H1 (cell line): ENCODE measurements around the gene SMARCA5. TPM values are rescaled to one million over a fixed set of nuclear protein-coding genes. Genes with fewer than 3 reads are reported as not detected.

Source experiments
- CTCF ChIA-PET: fragments of 300-600 bp; sonication (Branson Sonifier 250); formaldehyde crosslinking; loops from one replicate; lab custom pipeline; 2021; ENCODE audit not compliant: partially characterized antibody; lab: Charles Lee
- POLR2A ChIA-PET: fragments of 300-600 bp; sonication (Branson Sonifier 250); formaldehyde crosslinking; loops from one replicate; lab custom pipeline; 2021; ENCODE audit warnings: inconsistent platforms; ENCODE audit not compliant: partially characterized antibody; lab: Charles Lee
- DNase-seq, 2 experiments: peaks; one replicate each; pipeline versions ENCODE4 v3.0.0 to v3.0.0-alpha.2; 2010 to 2022; ENCODE audit warnings: low spot score in 2 of 2, low read depth in 1 of 2, mixed read lengths in 1 of 2
- FAIRE-seq: peaks from 2 replicates; lab custom pipeline; 2011; peaks lifted over from hg19 to GRCh38; lab: Jason Lieb, UNC
- H2AFZ ChIP-seq: 2 replicates; pipeline ENCODE4 v1.8.1; 2012; ENCODE audit warnings: low read length, inconsistent platforms
- H2AK5ac ChIP-seq: 2 replicates; pipeline ENCODE4 v1.6.1; 2013; ENCODE audit warnings: low read depth, low read length
- H2BK120ac ChIP-seq: replicated peaks from 2 replicates; pipeline ENCODE3; 2013; ENCODE audit warnings: low read depth, low read length, inconsistent platforms
- H2BK12ac ChIP-seq: 2 replicates; pipeline ENCODE4 v1.6.1; 2013; ENCODE audit warnings: low read depth, low read length
- H2BK15ac ChIP-seq: 2 replicates; pipeline ENCODE4 v1.6.1; 2013; ENCODE audit warnings: low read length
- H2BK20ac ChIP-seq: 2 replicates; pipeline ENCODE4 v1.6.1; 2013; ENCODE audit warnings: low read length
- H2BK5ac ChIP-seq: 2 replicates; pipeline ENCODE4 v1.6.1; 2013; ENCODE audit warnings: low read depth, low read length
- H3K14ac ChIP-seq: 2 replicates; pipeline ENCODE4 v1.6.1; 2013; ENCODE audit warnings: inconsistent platforms; ENCODE audit not compliant: insufficient read length
- H3K18ac ChIP-seq: 2 replicates; pipeline ENCODE4 v1.6.1; 2013; ENCODE audit warnings: low read length; ENCODE audit errors: extremely low read depth
- H3K23ac ChIP-seq: 2 replicates; pipeline ENCODE4 v1.6.1; 2013; ENCODE audit warnings: inconsistent platforms; ENCODE audit not compliant: insufficient read length
- H3K23me2 ChIP-seq: 2 replicates; pipeline ENCODE4 v1.6.1; 2013; ENCODE audit warnings: low read depth, low read length
- H3K27ac ChIP-seq: 2 replicates; pipeline ENCODE4 v1.6.1; 2011; ENCODE audit warnings: low read depth, low read length, inconsistent platforms
- H3K27me3 ChIP-seq, 4 experiments: replicated peaks in 1 of 4; 1 replicate in 1 of 4; 2 replicates in 3 of 4; pipeline versions ENCODE4 v1.6.1 to v1.8.1; 2011 to 2013; ENCODE audit warnings: low read length in 3 of 4, mild to moderate bottlenecking in 3 of 4, inconsistent platforms in 2 of 4, mixed read lengths in 2 of 4, moderate library complexity in 1 of 4; ENCODE audit not compliant: control insufficient read depth in 3 of 4, insufficient read depth in 3 of 4; ENCODE audit errors: extremely low read depth in 1 of 4
- H3K36me3 ChIP-seq, 4 experiments: 2 replicates each; pipeline versions ENCODE4 v1.6.1 to v1.8.1; 2011 to 2013; ENCODE audit warnings: mild to moderate bottlenecking in 4 of 4, low read length in 3 of 4, moderate library complexity in 2 of 4, control low read depth in 1 of 4, inconsistent platforms in 1 of 4; ENCODE audit not compliant: insufficient read depth in 4 of 4, control insufficient read depth in 2 of 4
- H3K4ac ChIP-seq: replicated peaks from 2 replicates; pipeline ENCODE3; 2013; ENCODE audit warnings: low read length, low read depth, mixed read lengths, inconsistent platforms; ENCODE audit not compliant: insufficient read length
- H3K4me1 ChIP-seq, 4 experiments: replicated peaks in 1 of 4; 1 replicate in 1 of 4; 2 replicates in 3 of 4; pipeline versions ENCODE4 v1.6.1 to v1.8.1; 2011 to 2013; ENCODE audit warnings: low read length in 3 of 4, inconsistent platforms in 2 of 4, mixed read lengths in 1 of 4; ENCODE audit not compliant: insufficient read depth in 4 of 4, control insufficient read depth in 3 of 4
- H3K4me2 ChIP-seq, 2 experiments: 2 replicates each; pipeline versions ENCODE4 v1.6.1 to v1.8.1; 2011 to 2013; ENCODE audit warnings: low read depth in 2 of 2, low read length in 2 of 2, control low read depth in 1 of 2, inconsistent platforms in 1 of 2, mild to moderate bottlenecking in 1 of 2; ENCODE audit not compliant: insufficient read depth in 1 of 2
- H3K4me3 ChIP-seq, 4 experiments: fragments of 200-600, 300-600 bp in 1 of 4; sonication (generic), shearing (Covaris generic), sonication (Bioruptor Twin) in 1 of 4; 2 replicates each; pipeline versions ENCODE4 v1.5.1 to v1.8.1; 2011 to 2016; ENCODE audit warnings: low read length in 4 of 4, low read depth in 3 of 4, control low read depth in 2 of 4, inconsistent platforms in 2 of 4, mild to moderate bottlenecking in 2 of 4, mixed read lengths in 1 of 4, moderate library complexity in 1 of 4; ENCODE audit not compliant: insufficient read depth in 2 of 4; ENCODE audit errors: extremely low read depth in 1 of 4
- H3K56ac ChIP-seq: replicated peaks from 2 replicates; pipeline ENCODE3; 2013; ENCODE audit warnings: low read depth, mild to moderate bottlenecking, mixed read lengths, low read length, inconsistent platforms; ENCODE audit not compliant: insufficient read length
- H3K79me1 ChIP-seq: 2 replicates; pipeline ENCODE4 v1.6.1; 2013; ENCODE audit warnings: low read depth, low read length, control low read depth
- H3K79me2 ChIP-seq, 2 experiments: 2 replicates each; pipeline versions ENCODE4 v1.6.1 to v1.8.1; 2012 to 2013; ENCODE audit warnings: low read length in 2 of 2, mild to moderate bottlenecking in 2 of 2, inconsistent platforms in 1 of 2; ENCODE audit not compliant: insufficient read depth in 2 of 2, control insufficient read depth in 1 of 2
- H3K9ac ChIP-seq, 4 experiments: replicated peaks in 1 of 4; 1 replicate in 1 of 4; 2 replicates in 3 of 4; pipeline versions ENCODE4 v1.6.1 to v1.8.1; 2011 to 2013; ENCODE audit warnings: low read depth in 3 of 4, low read length in 3 of 4, control low read depth in 2 of 4, mild to moderate bottlenecking in 2 of 4, moderate library complexity in 2 of 4, inconsistent platforms in 1 of 4; ENCODE audit errors: extremely low read depth in 1 of 4
- H3K9me3 ChIP-seq, 2 experiments: 2 replicates each; pipeline versions ENCODE4 v1.6.1 to v1.8.1; 2012 to 2013; ENCODE audit warnings: mild to moderate bottlenecking in 2 of 2, moderate library complexity in 2 of 2, control low read depth in 1 of 2, inconsistent platforms in 1 of 2, low read depth in 1 of 2, low read length in 1 of 2, mixed read lengths in 1 of 2; ENCODE audit not compliant: insufficient read depth in 2 of 2
- H4K20me1 ChIP-seq, 2 experiments: replicated peaks in 1 of 2; 2 replicates each; pipeline versions ENCODE3 to v1.8.1; 2011 to 2013; ENCODE audit warnings: inconsistent platforms in 2 of 2, low read length in 2 of 2, mild to moderate bottlenecking in 1 of 2; ENCODE audit not compliant: insufficient read depth in 2 of 2, control insufficient read depth in 1 of 2
- H4K5ac ChIP-seq: 2 replicates; pipeline ENCODE4 v1.6.1; 2013; ENCODE audit warnings: low read length, low read depth, mixed read lengths, inconsistent platforms; ENCODE audit not compliant: insufficient read length
- H4K8ac ChIP-seq: 2 replicates; pipeline ENCODE4 v1.8.0; 2013; ENCODE audit warnings: mild to moderate bottlenecking, moderate library complexity, low read length, inconsistent platforms; ENCODE audit not compliant: insufficient read depth; ENCODE audit errors: extremely low read depth
- H4K91ac ChIP-seq: replicated peaks from 2 replicates; pipeline ENCODE3; 2013; ENCODE audit warnings: low read length, mixed read lengths, inconsistent platforms; ENCODE audit not compliant: insufficient read length
- ASH2L ChIP-seq: fragments of 200-600, 300-600 bp; sonication (generic); IDR thresholded peaks from one replicate; pipeline ENCODE4 v1.7.1; 2017; ENCODE audit warnings: low read length
- ATF3 ChIP-seq: IDR thresholded peaks from 2 replicates; pipeline ENCODE4 v1.6.1; 2011; ENCODE audit warnings: low read depth, mild to moderate bottlenecking, low read length; ENCODE audit not compliant: insufficient read depth
- CBX8 ChIP-seq: fragments of 300-800, 300-1000 bp; sonication (generic); IDR thresholded peaks from 2 replicates; pipeline ENCODE4 v1.7.1; 2016; ENCODE audit warnings: low read depth, low read length, borderline replicate concordance
- CEBPB ChIP-seq: IDR thresholded peaks from 2 replicates; pipeline ENCODE4 v1.6.1; 2012; ENCODE audit warnings: low read depth, low read length
- JUN ChIP-seq: IDR thresholded peaks from 2 replicates; pipeline ENCODE4 v1.6.1; 2011; ENCODE audit warnings: low read depth, mild to moderate bottlenecking, improper control_type of control experiment, low read length
- KDM5A ChIP-seq: fragments of 200-600 bp; IDR thresholded peaks from 2 replicates; pipeline ENCODE4 v1.7.1; 2012; ENCODE audit warnings: mild to moderate bottlenecking, low read length, inconsistent platforms, mixed read lengths
- NANOG ChIP-seq: IDR thresholded peaks from 2 replicates; pipeline ENCODE4 v1.6.1; 2011; ENCODE audit warnings: low read length, low read depth, mild to moderate bottlenecking, inconsistent platforms; ENCODE audit not compliant: insufficient read depth, poor library complexity, severe bottlenecking
- NRF1 ChIP-seq: IDR thresholded peaks from 2 replicates; pipeline ENCODE4 v1.6.1; 2011; ENCODE audit warnings: mild to moderate bottlenecking, low read depth, low read length, improper control_type of control experiment
- POU5F1 ChIP-seq: IDR thresholded peaks from 2 replicates; pipeline ENCODE4 v1.6.1; 2011; ENCODE audit warnings: low read depth, mild to moderate bottlenecking, low read length, moderate library complexity
- RAD21 ChIP-seq, 2 experiments: IDR thresholded peaks in 1 of 2; conservative IDR thresholded peaks in 1 of 2; 2 replicates each; pipeline ENCODE4 v1.6.1; 2011; ENCODE audit warnings: low read depth in 2 of 2, low read length in 2 of 2, improper control_type of control experiment in 1 of 2, inconsistent platforms in 1 of 2, mild to moderate bottlenecking in 1 of 2, moderate library complexity in 1 of 2
- RBBP5 ChIP-seq: IDR thresholded peaks from 2 replicates; pipeline ENCODE4 v1.7.1; 2012; ENCODE audit warnings: low read depth, mild to moderate bottlenecking, inconsistent platforms, low read length, moderate library complexity, borderline replicate concordance
- TAF1 ChIP-seq: IDR thresholded peaks from 2 replicates; pipeline ENCODE4 v1.6.1; 2011; ENCODE audit warnings: mild to moderate bottlenecking, low read depth, low read length
- TBP ChIP-seq: IDR thresholded peaks from 2 replicates; pipeline ENCODE4 v1.6.1; 2011; ENCODE audit warnings: low read depth, low read length, improper control_type of control experiment
- YY1 ChIP-seq: IDR thresholded peaks from 2 replicates; pipeline ENCODE4 v1.6.1; 2011; ENCODE audit warnings: low read depth, mild to moderate bottlenecking, low read length
- ZNF274 ChIP-seq: IDR thresholded peaks from 2 replicates; pipeline ENCODE4 v1.7.0; 2012; ENCODE audit warnings: low read length, borderline replicate concordance; ENCODE audit errors: extremely low read depth
- WGBS, 2 experiments: shearing (Covaris generic) in 1 of 2; methylation state at CpG; one replicate each; pipeline versions ENCODE4 v1.1.6 to v1.1.7; 2013 to 2015; ENCODE audit warnings: low lambda C conversion rate in 2 of 2, mixed read lengths in 2 of 2, inconsistent platforms in 1 of 2, low coverage in 1 of 2, missing lambda C conversion rate in 1 of 2; ENCODE audit not compliant: insufficient replicate concordance in 2 of 2, insufficient coverage in 1 of 2, insufficient read length in 1 of 2; ENCODE audit errors: extremely low coverage in 1 of 2, missing lambda C conversion rate in 1 of 2; 5-methylcytosine and 5-hydroxymethylcytosine counted together
- polyA plus RNA-seq, 7 experiments: library from polyadenylated mRNA; depleted of rRNA in 3 of 7; stranded (reverse) in 5 of 7; unstranded in 2 of 7; fragments of >200 nt in 5 of 7; fragments of 200-250 nt in 2 of 7; gene quantifications; 1 replicate in 5 of 7; 2 replicates in 1 of 7; 4 replicates in 1 of 7; pipeline versions ENCODE4 v1.2.1 to v1.2.3, GENCODE V29; 2011 to 2013; ENCODE audit warnings: missing spikeins in 2 of 7, mixed read lengths in 2 of 7
- total RNA-seq: library from RNA; stranded (reverse); fragmentation: NEBNext Ultra II Directional; extraction: Animal tissue kit (Norgen Biotek cat#: 25700); gene quantifications from 2 replicates; pipeline ENCODE4 v1.2.1, GENCODE V29; 2021

Gene SMARCA5
- total and polyA plus RNA-seq, 2 of the 8 experiments (the other 6 are each of a cell fraction or from before 2014, with no cell fraction given), result 13.9 to 112 TPM

- WGBS, 2 experiments, result 92% methylated on average over 1 of the region's 1 CpG; no CpG with 5 or more reads in 1 of the 2 experiments
- H4K20me1 ChIP-seq, result no peaks in the 10 kb centered on the region
- POLR2A ChIA-PET, result no interaction called here
- TF ChIP-seq YY1 (no peak), RAD21 (IDR thresholded peaks at IDR 0.05 in 1 of 2, conservative IDR thresholded peaks at IDR 0.05 in 1 of 2; ENCODE audit: low read depth in 2 of 2, low read length in 2 of 2) (no peak), TAF1 (no peak), ASH2L (no peak), JUN (no peak), NANOG (no peak), ZNF274 (no peak), ATF3 (no peak), CEBPB (no peak), KDM5A (no peak), NRF1 (no peak), POU5F1 (no peak), CBX8 (no peak), RBBP5 (no peak), TBP (no peak)
Observed at GRCh38 chr4:143506031-143506430, 7.5 kb upstream of the SMARCA5 start.

More at GRCh38 chr4:143506031-143506430, 7.5 kb upstream of the SMARCA5 start:
- Histone ChIP-seq H3K36me3 (no peaks in the 10 kb centered on the region), H3K27ac (no peak overlapping the region), H4K5ac (no peak overlapping the region), H4K8ac (no peak overlapping the region), H2BK120ac (no peak overlapping the region), H2BK20ac (no peak overlapping the region), H2AK5ac (no peak overlapping the region), H3K18ac (no peak overlapping the region), H4K91ac (no peak overlapping the region), H3K23me2 (no peaks in the 10 kb centered on the region), H3K79me1 (no peaks in the 10 kb centered on the region), H2BK12ac (no peak overlapping the region), H3K9ac (no peak overlapping the region), H3K4me1 (no peaks in the 10 kb centered on the region), H3K79me2 (no peaks in the 10 kb centered on the region), H3K56ac (no peak overlapping the region), H3K4me3 (no peak overlapping the region), H3K27me3 (no peaks in the 10 kb centered on the region), H3K14ac (no peak overlapping the region), H2BK5ac (no peak overlapping the region), H2BK15ac (no peak overlapping the region), H2AFZ (no peak overlapping the region), H3K23ac (no peak overlapping the region), H3K4ac (no peak overlapping the region), H3K9me3 (no peaks in the 10 kb centered on the region), H3K4me2 (no peak overlapping the region)
- no peak for FAIRE-seq
- DNase-seq, result no peak
- CTCF ChIA-PET, result no interaction called here
